HepG2 (cell line): ENCODE data around the gene TBCD.

ENCODE experiments used
- CHCHD3 ChIP-seq: sonication (generic); formaldehyde crosslinking; IDR thresholded peaks from 2 replicates; pipeline ENCODE4 v1.8.0; 2022; ENCODE audit warnings: mild to moderate bottlenecking, missing genetic modification reagents, moderate library complexity
- JUND ChIP-seq: sonication (generic); formaldehyde crosslinking; IDR thresholded peaks from 2 replicates; pipeline ENCODE4 v1.8.0; 2022; ENCODE audit warnings: mild to moderate bottlenecking, missing genetic modification reagents
- MAZ ChIP-seq, 2 experiments: sonication (generic) in 1 of 2; formaldehyde crosslinking in 1 of 2; IDR thresholded peaks; 2 replicates each; pipeline versions ENCODE4 v1.5.0 to v1.6.1; 2012 to 2020; ENCODE audit warnings: low read depth in 2 of 2, mild to moderate bottlenecking in 2 of 2, borderline replicate concordance in 1 of 2, improper control_type of control experiment in 1 of 2, low read length in 1 of 2, missing genetic modification reagents in 1 of 2, moderate library complexity in 1 of 2
- NFIC ChIP-seq: IDR thresholded peaks from 2 replicates; pipeline ENCODE4 v1.6.1; 2012; ENCODE audit warnings: mild to moderate bottlenecking, low read length, inconsistent platforms
- RFX1 ChIP-seq: fragments of 450-650 bp; IDR thresholded peaks from 2 replicates; pipeline ENCODE4 v1.6.1; 2017
- ZNF615 ChIP-seq: sonication (generic); formaldehyde crosslinking; IDR thresholded peaks from 2 replicates; pipeline ENCODE4 v1.5.0; 2020; ENCODE audit warnings: mild to moderate bottlenecking, missing genetic modification reagents, borderline replicate concordance
- ZNF878 ChIP-seq: sonication (generic); formaldehyde crosslinking; IDR thresholded peaks from 2 replicates; pipeline ENCODE4 v1.8.1; 2023; ENCODE audit warnings: mild to moderate bottlenecking, missing genetic modification reagents, moderate library complexity
- TF ChIP-seq, protein P1 (sequence below): sonication (generic); formaldehyde crosslinking; IDR thresholded peaks from 2 replicates; pipeline ENCODE4 v1.5.0; 2020; ENCODE audit warnings: mild to moderate bottlenecking, missing genetic modification reagents, moderate library complexity
- TF ChIP-seq, protein P2 (sequence below): sonication (generic); formaldehyde crosslinking; IDR thresholded peaks from 2 replicates; pipeline ENCODE4 v1.8.1; 2022; ENCODE audit warnings: mild to moderate bottlenecking, missing genetic modification reagents
- TF ChIP-seq, protein P3 (sequence below): sonication (generic); formaldehyde crosslinking; IDR thresholded peaks from 2 replicates; pipeline ENCODE4 v1.5.1; 2020; ENCODE audit warnings: mild to moderate bottlenecking, missing genetic modification reagents, moderate library complexity
- TF ChIP-seq, protein P4 (sequence below): sonication (generic); formaldehyde crosslinking; IDR thresholded peaks from 2 replicates; pipeline ENCODE4 v1.4.0; 2020; ENCODE audit warnings: missing genetic modification reagents, borderline replicate concordance

DNA sequence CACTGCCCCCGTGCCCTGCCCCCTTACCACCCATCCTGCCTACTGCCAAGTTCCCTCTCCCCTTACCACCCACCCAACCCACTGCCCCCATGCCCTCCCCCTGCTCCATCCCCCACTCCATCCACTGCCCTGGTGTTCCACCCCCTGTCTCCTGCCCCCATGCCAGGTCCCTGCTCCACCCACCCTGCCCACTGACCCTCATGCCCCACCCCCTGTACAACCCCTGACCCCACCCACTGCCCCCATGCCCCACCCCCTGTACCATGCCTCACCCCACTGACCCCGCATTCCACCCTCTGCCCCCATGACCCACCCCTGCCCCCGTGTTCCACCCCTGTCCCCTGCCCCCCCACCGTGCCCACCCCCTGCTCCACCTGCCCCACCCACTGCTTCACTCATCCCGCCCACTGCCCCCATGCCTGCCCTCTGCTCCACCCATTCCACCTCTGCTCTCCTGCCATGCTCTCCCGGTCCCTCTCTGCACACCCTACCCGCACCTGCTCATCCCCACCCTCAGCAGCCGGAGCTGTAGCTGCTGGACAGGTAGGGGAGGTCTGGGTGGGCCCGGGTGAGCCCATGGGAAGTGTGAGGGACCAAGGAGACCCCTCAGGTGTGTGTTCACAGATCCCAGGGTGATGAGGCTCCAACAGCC lies 42.7 kb upstream of the TBCD start:
- no peak for TF ChIP-seq CHCHD3 (CRISPR knock-in tag)
- TF ChIP-seq, protein P1, sequence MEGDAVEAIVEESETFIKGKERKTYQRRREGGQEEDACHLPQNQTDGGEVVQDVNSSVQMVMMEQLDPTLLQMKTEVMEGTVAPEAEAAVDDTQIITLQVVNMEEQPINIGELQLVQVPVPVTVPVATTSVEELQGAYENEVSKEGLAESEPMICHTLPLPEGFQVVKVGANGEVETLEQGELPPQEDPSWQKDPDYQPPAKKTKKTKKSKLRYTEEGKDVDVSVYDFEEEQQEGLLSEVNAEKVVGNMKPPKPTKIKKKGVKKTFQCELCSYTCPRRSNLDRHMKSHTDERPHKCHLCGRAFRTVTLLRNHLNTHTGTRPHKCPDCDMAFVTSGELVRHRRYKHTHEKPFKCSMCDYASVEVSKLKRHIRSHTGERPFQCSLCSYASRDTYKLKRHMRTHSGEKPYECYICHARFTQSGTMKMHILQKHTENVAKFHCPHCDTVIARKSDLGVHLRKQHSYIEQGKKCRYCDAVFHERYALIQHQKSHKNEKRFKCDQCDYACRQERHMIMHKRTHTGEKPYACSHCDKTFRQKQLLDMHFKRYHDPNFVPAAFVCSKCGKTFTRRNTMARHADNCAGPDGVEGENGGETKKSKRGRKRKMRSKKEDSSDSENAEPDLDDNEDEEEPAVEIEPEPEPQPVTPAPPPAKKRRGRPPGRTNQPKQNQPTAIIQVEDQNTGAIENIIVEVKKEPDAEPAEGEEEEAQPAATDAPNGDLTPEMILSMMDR (CRISPR knock-in tag): no peak
- TF ChIP-seq, protein P2, sequence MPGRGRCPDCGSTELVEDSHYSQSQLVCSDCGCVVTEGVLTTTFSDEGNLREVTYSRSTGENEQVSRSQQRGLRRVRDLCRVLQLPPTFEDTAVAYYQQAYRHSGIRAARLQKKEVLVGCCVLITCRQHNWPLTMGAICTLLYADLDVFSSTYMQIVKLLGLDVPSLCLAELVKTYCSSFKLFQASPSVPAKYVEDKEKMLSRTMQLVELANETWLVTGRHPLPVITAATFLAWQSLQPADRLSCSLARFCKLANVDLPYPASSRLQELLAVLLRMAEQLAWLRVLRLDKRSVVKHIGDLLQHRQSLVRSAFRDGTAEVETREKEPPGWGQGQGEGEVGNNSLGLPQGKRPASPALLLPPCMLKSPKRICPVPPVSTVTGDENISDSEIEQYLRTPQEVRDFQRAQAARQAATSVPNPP (CRISPR knock-in tag): no peak
- TF ChIP-seq, protein P3, sequence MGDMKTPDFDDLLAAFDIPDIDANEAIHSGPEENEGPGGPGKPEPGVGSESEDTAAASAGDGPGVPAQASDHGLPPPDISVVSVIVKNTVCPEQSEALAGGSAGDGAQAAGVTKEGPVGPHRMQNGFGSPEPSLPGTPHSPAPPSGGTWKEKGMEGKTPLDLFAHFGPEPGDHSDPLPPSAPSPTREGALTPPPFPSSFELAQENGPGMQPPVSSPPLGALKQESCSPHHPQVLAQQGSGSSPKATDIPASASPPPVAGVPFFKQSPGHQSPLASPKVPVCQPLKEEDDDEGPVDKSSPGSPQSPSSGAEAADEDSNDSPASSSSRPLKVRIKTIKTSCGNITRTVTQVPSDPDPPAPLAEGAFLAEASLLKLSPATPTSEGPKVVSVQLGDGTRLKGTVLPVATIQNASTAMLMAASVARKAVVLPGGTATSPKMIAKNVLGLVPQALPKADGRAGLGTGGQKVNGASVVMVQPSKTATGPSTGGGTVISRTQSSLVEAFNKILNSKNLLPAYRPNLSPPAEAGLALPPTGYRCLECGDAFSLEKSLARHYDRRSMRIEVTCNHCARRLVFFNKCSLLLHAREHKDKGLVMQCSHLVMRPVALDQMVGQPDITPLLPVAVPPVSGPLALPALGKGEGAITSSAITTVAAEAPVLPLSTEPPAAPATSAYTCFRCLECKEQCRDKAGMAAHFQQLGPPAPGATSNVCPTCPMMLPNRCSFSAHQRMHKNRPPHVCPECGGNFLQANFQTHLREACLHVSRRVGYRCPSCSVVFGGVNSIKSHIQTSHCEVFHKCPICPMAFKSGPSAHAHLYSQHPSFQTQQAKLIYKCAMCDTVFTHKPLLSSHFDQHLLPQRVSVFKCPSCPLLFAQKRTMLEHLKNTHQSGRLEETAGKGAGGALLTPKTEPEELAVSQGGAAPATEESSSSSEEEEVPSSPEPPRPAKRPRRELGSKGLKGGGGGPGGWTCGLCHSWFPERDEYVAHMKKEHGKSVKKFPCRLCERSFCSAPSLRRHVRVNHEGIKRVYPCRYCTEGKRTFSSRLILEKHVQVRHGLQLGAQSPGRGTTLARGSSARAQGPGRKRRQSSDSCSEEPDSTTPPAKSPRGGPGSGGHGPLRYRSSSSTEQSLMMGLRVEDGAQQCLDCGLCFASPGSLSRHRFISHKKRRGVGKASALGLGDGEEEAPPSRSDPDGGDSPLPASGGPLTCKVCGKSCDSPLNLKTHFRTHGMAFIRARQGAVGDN (CRISPR knock-in tag): no peak
- TF ChIP-seq, protein P4, sequence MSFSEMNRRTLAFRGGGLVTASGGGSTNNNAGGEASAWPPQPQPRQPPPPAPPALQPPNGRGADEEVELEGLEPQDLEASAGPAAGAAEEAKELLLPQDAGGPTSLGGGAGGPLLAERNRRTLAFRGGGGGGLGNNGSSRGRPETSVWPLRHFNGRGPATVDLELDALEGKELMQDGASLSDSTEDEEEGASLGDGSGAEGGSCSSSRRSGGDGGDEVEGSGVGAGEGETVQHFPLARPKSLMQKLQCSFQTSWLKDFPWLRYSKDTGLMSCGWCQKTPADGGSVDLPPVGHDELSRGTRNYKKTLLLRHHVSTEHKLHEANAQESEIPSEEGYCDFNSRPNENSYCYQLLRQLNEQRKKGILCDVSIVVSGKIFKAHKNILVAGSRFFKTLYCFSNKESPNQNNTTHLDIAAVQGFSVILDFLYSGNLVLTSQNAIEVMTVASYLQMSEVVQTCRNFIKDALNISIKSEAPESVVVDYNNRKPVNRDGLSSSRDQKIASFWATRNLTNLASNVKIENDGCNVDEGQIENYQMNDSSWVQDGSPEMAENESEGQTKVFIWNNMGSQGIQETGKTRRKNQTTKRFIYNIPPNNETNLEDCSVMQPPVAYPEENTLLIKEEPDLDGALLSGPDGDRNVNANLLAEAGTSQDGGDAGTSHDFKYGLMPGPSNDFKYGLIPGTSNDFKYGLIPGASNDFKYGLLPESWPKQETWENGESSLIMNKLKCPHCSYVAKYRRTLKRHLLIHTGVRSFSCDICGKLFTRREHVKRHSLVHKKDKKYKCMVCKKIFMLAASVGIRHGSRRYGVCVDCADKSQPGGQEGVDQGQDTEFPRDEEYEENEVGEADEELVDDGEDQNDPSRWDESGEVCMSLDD (CRISPR knock-in tag): no peak
- TF ChIP-seq ZNF878 (CRISPR knock-in tag): no peak
- TF ChIP-seq ZNF615 (CRISPR knock-in tag): no peak
- TF ChIP-seq NFIC: no peak
- no peak for TF ChIP-seq JUND (CRISPR knock-in tag)
- TF ChIP-seq MAZ (IDR thresholded peaks at IDR 0.05; ENCODE audit: borderline replicate concordance, low read depth, low read length): no peak
- TF ChIP-seq MAZ (CRISPR knock-in tag; IDR thresholded peaks at IDR 0.05; ENCODE audit: low read depth): no peak
- TF ChIP-seq RFX1: no peak
